Upper lobe of left lung (tissue), 6 donors: ENCODE data around the gene ADORA3. TPM values are rescaled to one million over a fixed set of nuclear protein-coding genes. Genes with fewer than 3 reads are reported as not detected.

Source experiments
- ATAC-seq, 2 donors: fragments of 200-7000 bp; cut with Tn5 transposase; one replicate each; pipeline ENCODE4 v1.9.1; 2022; ENCODE audit warnings: mild to moderate bottlenecking in 2 of 2, moderate library complexity in 2 of 2; ENCODE audit not compliant: low FRiP score in 2 of 2
- DNase-seq, 2 donors: peaks; one replicate each; pipeline ENCODE4 v3.0.0-alpha.2; 2019 to 2020
- H3K27ac ChIP-seq, 4 donors: fragments of 200-600 bp; sonication (generic); one replicate each; pipeline ENCODE4 v1.5.1; 2016 to 2019
- H3K27me3 ChIP-seq, 4 donors: fragments of 200-600 bp; sonication (generic); one replicate each; pipeline ENCODE4 v1.5.1; 2017 to 2019
- H3K36me3 ChIP-seq, 4 donors: fragments of 200-600 bp; sonication (generic); one replicate each; pipeline ENCODE4 v1.5.1; 2016 to 2019
- H3K4me1 ChIP-seq, 4 donors: fragments of 200-600 bp; sonication (generic); one replicate each; pipeline ENCODE4 v1.5.1; 2018 to 2019
- H3K4me3 ChIP-seq, 4 donors: fragments of 200-600 bp; sonication (generic); one replicate each; pipeline ENCODE4 v1.5.1; 2017 to 2019; ENCODE audit warnings: mild to moderate bottlenecking in 2 of 4, moderate library complexity in 1 of 4
- H3K9me3 ChIP-seq, 4 donors: fragments of 200-600 bp; sonication (generic); one replicate each; pipeline ENCODE4 v1.5.1; 2018 to 2019
- EP300 ChIP-seq, 4 donors: sonication (generic); formaldehyde crosslinking; IDR thresholded peaks; one replicate each; pipeline ENCODE4 v1.5.1; 2017; ENCODE audit warnings: antibody characterized with exemption in 4 of 4, control low read depth in 2 of 4
- POLR2A ChIP-seq, 4 donors: fragments of 450-650 bp; IDR thresholded peaks; one replicate each; pipeline ENCODE4 v1.5.1; 2016 to 2017; ENCODE audit warnings: antibody characterized with exemption in 4 of 4, mild to moderate bottlenecking in 2 of 4
- POLR2AphosphoS5 ChIP-seq, 2 donors: sonication (generic); formaldehyde crosslinking; IDR thresholded peaks; one replicate each; pipeline ENCODE4 v1.5.1; 2017; ENCODE audit warnings: antibody characterized with exemption in 2 of 2
- WGBS, 2 donors: methylation state at CpG; one replicate each; pipeline ENCODE4 v1.1.5; 2017 to 2018; 5-methylcytosine and 5-hydroxymethylcytosine counted together
- small RNA-seq, 4 donors: library from RNA; depleted of rRNA; stranded (forward); fragments of <200 nt; gene quantifications; one replicate each; pipeline ENCODE3, GENCODE V24; 2016
- total RNA-seq, 6 donors: library from RNA; depleted of rRNA in 4 of 6; stranded (reverse); fragments of >200 nt in 4 of 6; gene quantifications; one replicate each; pipeline versions ENCODE4 v1.1.0 to v1.2.1, GENCODE V29; 2016 to 2021
- TF ChIP-seq, protein P1 (sequence below), 6 experiments: fragments of 450-650 bp in 4 of 6; fragments of 200-600 bp in 2 of 6; sonication (generic) in 2 of 6; IDR thresholded peaks; one replicate each; pipeline ENCODE4 v1.5.1; 2016 to 2019; ENCODE audit warnings: antibody characterized with exemption in 6 of 6
- donor health status: DM: no; HTN: no; CAD: no; lungs with moderate emphysema.
- donor health status: DM: no; HTN: yes; CAD: no; lungs with severe emphysema.

ADORA3 gene
- total RNA-seq, 6 donors from 2014 or later, result 2.1 to 10.0 (median 7.3) TPM

DNA sequence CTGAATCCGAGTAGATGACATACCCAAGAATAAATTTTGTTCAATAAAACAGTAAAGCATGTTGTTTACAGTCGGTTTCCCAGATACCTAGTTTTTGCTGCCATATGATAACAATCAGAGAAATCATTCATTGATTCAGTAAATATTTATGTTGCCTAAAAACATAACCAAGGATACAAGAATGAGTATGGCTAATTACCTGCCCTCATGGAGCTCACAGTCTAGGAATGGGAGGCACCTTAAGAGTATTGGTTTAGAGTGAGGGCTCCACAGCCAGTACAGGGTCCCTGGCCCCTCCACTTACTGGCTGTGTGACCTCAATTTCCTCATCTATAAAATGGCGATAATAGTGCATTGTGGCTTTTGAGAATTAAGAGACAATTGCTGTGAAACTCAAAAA is 53.2 kb downstream of the ADORA3 start:
- ATAC-seq, result no peak

DNA sequence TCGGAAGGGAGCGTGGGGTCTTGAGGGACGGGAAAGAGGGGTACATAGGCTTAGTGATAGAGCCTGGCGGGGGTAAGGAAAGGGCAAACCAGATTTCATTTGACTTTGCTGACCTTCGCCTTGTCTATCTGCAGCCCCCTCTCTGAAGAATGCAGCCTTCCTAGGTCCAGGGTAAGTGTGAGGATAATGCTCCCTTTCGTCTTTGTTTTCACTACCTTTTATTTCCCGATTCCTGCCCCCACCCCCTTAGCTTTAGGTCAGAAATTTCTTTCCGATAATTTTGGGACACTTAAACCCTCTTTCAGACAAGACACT is 53.8 kb downstream of the ADORA3 start:
- peaks cover 35 to 48% (median 44%) of the 10 kb centered on the region in 4 donors for H3K4me1 ChIP-seq
- no peak for TF ChIP-seq POLR2A (IDR thresholded peaks at IDR 0.05)
- TF ChIP-seq EP300 (IDR thresholded peaks at IDR 0.05), result no peak
- no peak for TF ChIP-seq POLR2AphosphoS5 (IDR thresholded peaks at IDR 0.05)
- no peaks in the 10 kb centered on the region for H3K9me3 ChIP-seq
- DNase-seq (no peak), ATAC-seq (no peak)
- no peaks in the 10 kb centered on the region for H3K27me3 ChIP-seq
- peaks cover 0 to 42% (median 10%) of the 10 kb centered on the region in 4 donors for H3K36me3 ChIP-seq
- 0 to 1% methylated on average over 8 of the region's 8 CpGs for WGBS, 2 donors
- peak overlapping the region; percentile 84 to 94 (median 92) for H3K27ac ChIP-seq
- peak overlapping the region; percentile 33 to 94 (median 82) for H3K4me3 ChIP-seq

More for the DNA sequence above, 53.2 kb downstream of the ADORA3 start:
- peak overlapping the region; percentile 33 to 94 (median 82) for H3K4me3 ChIP-seq
- WGBS, 2 donors, result 44 to 51% methylated on average over 3 of the region's 3 CpGs
- H3K27ac ChIP-seq, result peak overlapping the region in 3 of 4 donors; percentile 84 to 94 (median 92)
- H3K27me3 ChIP-seq, result no peaks in the 10 kb centered on the region
- no peak for DNase-seq
- H3K36me3 ChIP-seq, result peaks cover 0 to 42% (median 10%) of the 10 kb centered on the region in 4 donors
- TF ChIP-seq EP300 (IDR thresholded peaks at IDR 0.05), result no peak
- TF ChIP-seq, protein P1, sequence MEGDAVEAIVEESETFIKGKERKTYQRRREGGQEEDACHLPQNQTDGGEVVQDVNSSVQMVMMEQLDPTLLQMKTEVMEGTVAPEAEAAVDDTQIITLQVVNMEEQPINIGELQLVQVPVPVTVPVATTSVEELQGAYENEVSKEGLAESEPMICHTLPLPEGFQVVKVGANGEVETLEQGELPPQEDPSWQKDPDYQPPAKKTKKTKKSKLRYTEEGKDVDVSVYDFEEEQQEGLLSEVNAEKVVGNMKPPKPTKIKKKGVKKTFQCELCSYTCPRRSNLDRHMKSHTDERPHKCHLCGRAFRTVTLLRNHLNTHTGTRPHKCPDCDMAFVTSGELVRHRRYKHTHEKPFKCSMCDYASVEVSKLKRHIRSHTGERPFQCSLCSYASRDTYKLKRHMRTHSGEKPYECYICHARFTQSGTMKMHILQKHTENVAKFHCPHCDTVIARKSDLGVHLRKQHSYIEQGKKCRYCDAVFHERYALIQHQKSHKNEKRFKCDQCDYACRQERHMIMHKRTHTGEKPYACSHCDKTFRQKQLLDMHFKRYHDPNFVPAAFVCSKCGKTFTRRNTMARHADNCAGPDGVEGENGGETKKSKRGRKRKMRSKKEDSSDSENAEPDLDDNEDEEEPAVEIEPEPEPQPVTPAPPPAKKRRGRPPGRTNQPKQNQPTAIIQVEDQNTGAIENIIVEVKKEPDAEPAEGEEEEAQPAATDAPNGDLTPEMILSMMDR (IDR thresholded peaks at IDR 0.05), result no peak
- H3K9me3 ChIP-seq, result no peaks in the 10 kb centered on the region
- H3K4me1 ChIP-seq, result peaks cover 39 to 48% (median 46%) of the 10 kb centered on the region in 4 donors

Small RNA genes lying within 50 kb of the gene (small RNA-seq; reads per million reads assigned to genes)
- gene RNU6-792P, result 0 to 0.11 (median 0) reads per million in 4 donors

Other genes starting within 250 kb of the ADORA3 start
- gene CHIA, start 212.8 kb downstream of the ADORA3 start, total RNA-seq, result 100 to 1,000 TPM in 1 of 6 donors, 10 to 100 TPM in 2, 1 to 10 TPM in 2, not detected in 1; 1.1 to 207 (median 18.9) TPM
- gene OVGP1, start 75.9 kb downstream of the ADORA3 start, total RNA-seq, result 1 to 10 TPM; 1.2 to 4.2 (median 2.5) TPM
- 10 to 100 TPM; 11.3 to 32.2 (median 22.1) TPM for gene WDR77, start 54.4 kb downstream of the ADORA3 start, total RNA-seq
- gene ATP5PB, start 54.2 kb downstream of the ADORA3 start, total RNA-seq, result 100 to 1,000 TPM in 4 of 6 donors, 10 to 100 TPM in 2; 38.8 to 149 (median 132) TPM
- 100 to 1,000 TPM in 1 of 6 donors, 10 to 100 TPM in 5; 31.4 to 114 (median 52.6) TPM for gene C1orf162, start 29.6 kb downstream of the ADORA3 start, total RNA-seq
- 10 to 100 TPM in 1 of 6 donors, 1 to 10 TPM in 5; 2.0 to 36.7 (median 4.6) TPM for gene TMIGD3, start within 50 bp of the ADORA3 start, total RNA-seq
- gene RAP1A, start 116.2 kb upstream of the ADORA3 start, total RNA-seq, result 100 to 1,000 TPM in 2 of 6 donors, 10 to 100 TPM in 4; 16.8 to 115 (median 82.6) TPM
- 10 to 100 TPM in 1 of 6 donors, 1 to 10 TPM in 5; 4.5 to 11.5 (median 7.4) TPM for gene INKA2, start 235.8 kb upstream of the ADORA3 start, total RNA-seq